Kidney (tissue), 14 donors: ENCODE measurements around the gene RERE. TPM values are rescaled to one million over a fixed set of nuclear protein-coding genes. Genes with fewer than 3 reads are reported as not detected.

Experiments used
- DNase-seq, 5 donors: peaks; one replicate each; pipeline ENCODE4 v3.0.0-alpha.2; 2013 to 2020
- FAIRE-seq: peaks from 2 replicates; lab custom pipeline; 2012; peaks lifted over from hg19 to GRCh38; lab: Jason Lieb, UNC
- H3K27ac ChIP-seq, 2 donors: one replicate each; pipeline ENCODE4 v1.7.0; 2013; ENCODE audit warnings: low read depth in 2 of 2, low read length in 2 of 2, inconsistent platforms in 1 of 2
- H3K27me3 ChIP-seq: one replicate; pipeline ENCODE4 v1.7.1; 2013; ENCODE audit warnings: low read length, inconsistent platforms; ENCODE audit not compliant: control insufficient read depth, insufficient read depth
- H3K36me3 ChIP-seq, 3 donors: one replicate each; pipeline versions ENCODE4 v1.7.0 to v1.7.1; 2013; ENCODE audit warnings: low read length in 3 of 3, control low read depth in 1 of 3, inconsistent platforms in 1 of 3; ENCODE audit not compliant: insufficient read depth in 3 of 3, control insufficient read depth in 2 of 3
- H3K4me1 ChIP-seq, 3 donors: one replicate each; pipeline versions ENCODE4 v1.7.0 to v1.7.1; 2013; ENCODE audit warnings: low read length in 3 of 3, inconsistent platforms in 1 of 3, low read depth in 1 of 3; ENCODE audit not compliant: control insufficient read depth in 2 of 3, insufficient read depth in 2 of 3
- H3K4me3 ChIP-seq, 3 donors: one replicate each; pipeline versions ENCODE4 v1.7.0 to v1.8.1; 2013; ENCODE audit warnings: low read length in 3 of 3, control low read depth in 1 of 3, inconsistent platforms in 1 of 3
- H3K9ac ChIP-seq, 3 donors: one replicate each; pipeline versions ENCODE4 v1.7.0 to v1.7.1; 2013; ENCODE audit warnings: low read length in 3 of 3, control low read depth in 1 of 3, inconsistent platforms in 1 of 3
- H3K9me3 ChIP-seq, 3 donors: one replicate each; pipeline versions ENCODE4 v1.7.0 to v1.7.1; 2013; ENCODE audit warnings: low read length in 3 of 3, control low read depth in 1 of 3, inconsistent platforms in 1 of 3; ENCODE audit not compliant: control insufficient read depth in 2 of 3, insufficient read depth in 1 of 3
- CTCF ChIP-seq: IDR thresholded peaks from 3 replicates; pipeline ENCODE4 v1.5.1; 2012; ENCODE audit warnings: mild to moderate bottlenecking, moderate library complexity, borderline replicate concordance; ENCODE audit not compliant: insufficient read depth; ENCODE audit errors: extremely low read depth
- intact Hi-C: fragments of 100-400 bp; cut with DNase I; formaldehyde crosslinking; loops from one replicate; pipeline ENCODE4 v1.11.1; 2022
- polyA plus RNA-seq: library from polyadenylated mRNA; stranded (reverse); fragments of 350-450 nt; fragmentation: Illumina TruSeq; extraction: RNeasy Lipid Tissue Mini Kit (QIAGEN cat#74804); gene quantifications from one replicate; pipeline ENCODE4 v1.2.3, GENCODE V29; 2014; ENCODE audit warnings: low read depth, low replicate concordance; ENCODE audit not compliant: insufficient read depth
- total RNA-seq: library from RNA; stranded (reverse); fragmentation: NEBNext Ultra II Directional; extraction: Animal tissue kit (Norgen Biotek cat#: 25700); gene quantifications from one replicate; pipeline ENCODE4 v1.2.1, GENCODE V29; 2021
- donor health status: control.
- donor health status: control.
- donor health status: control.
- donor health status: control.
- donor health status: control.
- donor health status: DM: yes; HTN: yes; CAD: no.
- donor health status: Normal renal cell carcinoma (clear cell type).

RERE gene
- total and polyA plus RNA-seq, 2 donors from 2014 or later: 37.2 to 176 TPM

DNA sequence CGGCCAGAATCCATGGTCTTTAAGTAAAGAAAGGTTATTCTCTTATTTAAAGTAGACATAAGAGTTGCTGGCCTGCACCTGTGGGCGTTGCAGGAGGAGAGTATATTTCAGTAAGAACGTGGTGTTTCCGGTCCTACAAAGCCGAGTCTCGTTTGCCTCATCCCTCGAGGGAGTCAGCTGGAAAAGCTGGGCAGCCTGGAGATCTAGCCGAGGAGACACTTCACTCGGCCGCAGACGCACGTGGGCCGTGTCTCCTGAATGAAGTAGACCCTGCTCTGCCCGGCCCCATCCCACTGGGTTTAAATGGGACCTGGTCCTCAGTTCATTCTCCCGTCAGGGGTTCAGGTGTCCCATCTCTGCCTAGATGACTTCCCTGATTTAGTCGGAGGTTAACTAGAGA lies 484.6 kb downstream of the RERE start:
- no peak for TF ChIP-seq CTCF
- Histone ChIP-seq H3K27ac (no peak overlapping the region), H3K9ac (no peak overlapping the region), H3K4me1 (no peaks in the 10 kb centered on the region), H3K4me3 (no peak overlapping the region), H3K9me3 (no peaks in the 10 kb centered on the region), H3K36me3 (no peaks in the 10 kb centered on the region), H3K27me3 (no peaks in the 10 kb centered on the region)
- intact Hi-C loops: no loop called here
- peak in 1 of 5 donors; percentile 37 for DNase-seq
- no peak for FAIRE-seq

- no peak for TF ChIP-seq CTCF
- H3K27me3 ChIP-seq: no peaks in the 10 kb centered on the region
- FAIRE-seq (no peak), DNase-seq (peak in 1 of 5 donors; percentile 73)
- intact Hi-C loops: no loop called here
- H3K27ac ChIP-seq: no peak overlapping the region
- no peak overlapping the region for H3K9ac ChIP-seq
- no peaks in the 10 kb centered on the region for H3K36me3 ChIP-seq
- H3K4me1 ChIP-seq: no peaks in the 10 kb centered on the region
- H3K9me3 ChIP-seq: no peaks in the 10 kb centered on the region
- no peak overlapping the region for H3K4me3 ChIP-seq
Observed at GRCh38 chr1:8330271-8331125, 486.9 kb downstream of the RERE start.

DNA sequence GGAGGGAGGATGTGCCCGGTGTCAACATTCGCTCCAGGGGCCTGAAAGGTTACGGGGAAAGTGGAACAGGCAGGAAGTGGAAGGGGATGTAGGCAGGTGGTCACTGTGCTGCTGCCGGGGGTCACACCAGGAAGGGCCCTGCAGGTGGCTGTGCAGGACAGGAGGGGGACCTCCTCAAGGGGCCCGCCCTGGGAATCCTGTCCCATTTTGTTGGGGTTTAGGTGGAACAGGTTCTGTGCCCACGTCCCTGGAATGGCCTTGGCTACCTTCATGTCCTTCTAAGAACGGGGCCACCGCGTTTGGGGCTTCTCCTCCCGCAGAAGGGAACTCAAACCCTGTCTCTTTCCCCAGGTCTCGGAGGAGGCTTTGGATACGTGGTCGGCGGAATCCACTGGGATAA lies 487.6 kb downstream of the RERE start:
- H3K4me3 ChIP-seq: no peak overlapping the region
- no peaks in the 10 kb centered on the region for H3K27me3 ChIP-seq
- H3K9me3 ChIP-seq: no peaks in the 10 kb centered on the region
- no peak for FAIRE-seq
- no peaks in the 10 kb centered on the region for H3K36me3 ChIP-seq
- no peak for TF ChIP-seq CTCF
- no peaks in the 10 kb centered on the region for H3K4me1 ChIP-seq
- H3K27ac ChIP-seq: no peak overlapping the region
- DNase-seq: no peak
- intact Hi-C loops: no loop called here
- no peak overlapping the region for H3K9ac ChIP-seq
